KOPT-K1 (cell line): Measurements from ENCODE around the gene SLC5A1.
"Not testable (repeated sequence)": the region's sequence is repeated elsewhere in the genome, so short reads cannot be mapped to it uniquely, and the experiment has no call there.

Experiments used
- H3K27ac ChIP-seq: fragments of 200-600 bp; sonication (generic); 2 replicates; pipeline ENCODE4 v1.5.1; 2016; ENCODE audit warnings: antibody characterized with exemption, mild to moderate bottlenecking, low read depth, low read length; ENCODE audit not compliant: poor library complexity, severe bottlenecking
- H3K36me3 ChIP-seq: fragments of 200-600 bp; sonication (generic); 2 replicates; pipeline ENCODE4 v1.5.1; 2017; ENCODE audit warnings: antibody characterized with exemption, mild to moderate bottlenecking, low read length, moderate library complexity; ENCODE audit not compliant: insufficient read depth
- H3K9me3 ChIP-seq: fragments of 200-600 bp; sonication (generic); 2 replicates; pipeline ENCODE4 v1.5.1; 2017; ENCODE audit warnings: antibody characterized with exemption, low read length, mild to moderate bottlenecking; ENCODE audit not compliant: insufficient read depth, poor library complexity, severe bottlenecking

Gene SLC5A1

DNA sequence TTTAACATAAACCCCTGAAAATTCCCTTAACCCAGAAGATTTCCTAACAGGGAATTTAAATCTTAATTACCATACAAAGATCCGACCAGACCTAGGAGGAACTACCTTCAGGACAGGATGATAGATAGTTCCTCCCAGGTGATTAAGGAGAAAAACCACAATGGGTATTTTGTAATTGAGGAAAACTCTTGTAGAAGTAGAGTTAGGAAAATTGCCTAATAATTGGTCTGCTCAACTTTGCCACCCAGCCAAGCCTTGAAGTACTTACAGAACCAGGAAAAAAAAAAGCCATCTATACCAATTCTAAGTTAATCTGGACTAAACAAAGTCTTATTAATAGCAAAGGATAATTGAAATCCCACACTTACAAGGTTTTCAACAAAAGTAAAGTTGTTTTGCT lies 95.5 kb downstream of the SLC5A1 start:
- H3K9me3 ChIP-seq, H3K36me3 ChIP-seq, H3K27ac ChIP-seq: not testable (repeated sequence)

DNA sequence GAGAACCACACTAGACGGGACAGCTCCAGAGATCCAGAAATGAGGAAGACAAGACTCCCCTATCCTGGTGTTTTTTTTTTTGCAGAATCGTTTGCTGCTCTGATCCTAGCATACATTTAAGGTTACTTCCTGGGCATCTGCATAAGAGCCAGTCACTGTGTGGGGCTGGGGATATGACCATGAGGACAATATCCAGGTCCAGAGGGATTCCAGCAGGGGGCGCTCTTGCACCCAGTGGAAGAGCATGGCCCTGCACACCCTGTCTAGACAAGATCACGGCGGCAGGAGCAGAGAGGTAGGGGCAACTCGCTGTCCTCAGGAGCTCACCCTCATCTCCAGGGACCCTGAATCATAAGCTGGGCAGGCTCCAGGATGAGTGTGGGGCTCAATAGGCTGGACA lies 97.6 kb downstream of the SLC5A1 start:
- H3K27ac ChIP-seq, H3K9me3 ChIP-seq, H3K36me3 ChIP-seq: not testable (repeated sequence)

GRCh38 chr22:32142600-32142999 lies 99.5 kb downstream of the SLC5A1 start:
- Histone ChIP-seq H3K9me3 (peaks cover 8% of the 10 kb centered on the region), H3K36me3 (no peaks in the 10 kb centered on the region)

GRCh38 chr22:32144496-32145274 lies 101.6 kb downstream of the SLC5A1 start:
- Histone ChIP-seq H3K27ac (no peak overlapping the region), H3K36me3 (no peaks in the 10 kb centered on the region), H3K9me3 (peaks cover 8% of the 10 kb centered on the region)

More at GRCh38 chr22:32142600-32142999, 99.5 kb downstream of the SLC5A1 start:
- H3K27ac ChIP-seq, result no peak overlapping the region

GRCh38 chr22:32147128-32147527 lies 104.1 kb downstream of the SLC5A1 start:
- not testable (repeated sequence) for H3K9me3 ChIP-seq, H3K27ac ChIP-seq, H3K36me3 ChIP-seq

DNA sequence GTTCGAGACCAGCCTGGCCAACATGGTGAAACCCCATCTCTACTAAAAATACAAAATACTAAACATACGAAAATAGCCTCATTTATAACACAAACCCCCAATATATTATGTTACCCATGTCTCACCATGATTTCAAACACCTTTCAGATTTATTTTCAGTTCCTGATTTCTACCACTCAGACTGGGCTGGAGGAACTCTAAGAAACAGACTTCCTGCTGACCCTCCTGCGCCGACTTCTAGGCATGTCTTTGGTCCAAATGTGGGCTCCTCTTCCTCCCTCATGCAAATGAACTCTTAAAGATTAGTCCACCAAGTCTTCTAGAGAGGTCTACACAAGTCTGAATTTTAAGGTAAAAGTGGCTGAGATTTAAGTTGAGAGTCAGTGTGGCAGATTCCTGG lies 105.3 kb downstream of the SLC5A1 start:
- H3K9me3 ChIP-seq, H3K36me3 ChIP-seq, H3K27ac ChIP-seq: not testable (repeated sequence)

GRCh38 chr22:32150647-32151046 lies 107.6 kb downstream of the SLC5A1 start:
- not testable (repeated sequence) for H3K9me3 ChIP-seq, H3K36me3 ChIP-seq, H3K27ac ChIP-seq

- not testable (repeated sequence) for H3K27ac ChIP-seq, H3K9me3 ChIP-seq, H3K36me3 ChIP-seq
Measured at GRCh38 chr22:32151641-32152040, 108.6 kb downstream of the SLC5A1 start.

- not testable (repeated sequence) for H3K36me3 ChIP-seq, H3K9me3 ChIP-seq, H3K27ac ChIP-seq
Measured at GRCh38 chr22:32154727-32155126, 111.7 kb downstream of the SLC5A1 start.

- H3K27ac ChIP-seq, H3K36me3 ChIP-seq, H3K9me3 ChIP-seq: not testable (repeated sequence)
Measured at GRCh38 chr22:32157632-32158031, 114.6 kb downstream of the SLC5A1 start.

- Histone ChIP-seq H3K36me3 (no peaks in the 10 kb centered on the region), H3K9me3 (no peaks in the 10 kb centered on the region), H3K27ac (no peak within 1 kb of the TSS)
Measured at GRCh38 chr22:32158712-32159533, 115.9 kb downstream of the SLC5A1 start, which contains the start of gene C22orf42. C22orf42 (minus strand) TSS chr22:32159303; CDS start chr22:32159215, 88 bp downstream.

- not testable (repeated sequence) for H3K36me3 ChIP-seq, H3K27ac ChIP-seq, H3K9me3 ChIP-seq
Measured at GRCh38 chr22:32160411-32160810, 117.3 kb downstream of the SLC5A1 start.
